GM18861 (cell line): Measurements from ENCODE around the gene SAMD8.

Experiments used
- ATAC-seq: cut with Tn5 transposase; IDR thresholded peaks from one replicate; pipeline ENCODE4 v1.9.1; 2021; ENCODE audit not compliant: unreplicated experiment

SAMD8 gene

DNA sequence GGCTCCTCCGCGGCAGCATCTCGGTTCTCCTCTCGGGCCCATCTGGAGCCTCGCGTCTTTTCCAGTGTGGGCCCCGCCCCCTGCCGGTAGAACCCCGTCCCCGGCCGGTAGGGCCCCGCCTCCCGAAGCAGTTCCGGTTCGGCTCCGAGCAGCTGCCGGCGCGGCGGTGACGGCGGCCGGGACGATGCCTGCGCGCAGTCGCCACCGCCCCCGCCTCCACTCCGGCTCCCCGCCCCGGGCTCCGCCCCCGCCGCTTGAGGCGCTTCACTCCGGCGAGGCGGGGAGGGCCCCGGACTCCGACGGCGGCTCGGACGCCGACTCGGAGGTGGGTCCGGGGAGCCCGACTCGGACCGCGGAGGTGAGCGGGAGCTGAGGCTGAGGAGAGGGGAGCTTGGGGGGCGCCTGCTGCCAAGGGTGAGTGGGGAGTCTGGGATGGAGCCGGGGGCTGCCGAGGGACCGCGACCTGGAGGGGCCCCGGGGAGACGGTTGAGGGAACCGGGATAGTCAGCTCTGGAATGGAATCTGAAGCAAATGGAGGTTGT is at the start of gene SAMD8:
Gene SAMD8 (plus strand): TSS at position 292 of the 542 bp plus-strand sequence. CDS start 38,873 bp downstream, outside the sequence.
- ATAC-seq = peak; percentile 79

DNA sequence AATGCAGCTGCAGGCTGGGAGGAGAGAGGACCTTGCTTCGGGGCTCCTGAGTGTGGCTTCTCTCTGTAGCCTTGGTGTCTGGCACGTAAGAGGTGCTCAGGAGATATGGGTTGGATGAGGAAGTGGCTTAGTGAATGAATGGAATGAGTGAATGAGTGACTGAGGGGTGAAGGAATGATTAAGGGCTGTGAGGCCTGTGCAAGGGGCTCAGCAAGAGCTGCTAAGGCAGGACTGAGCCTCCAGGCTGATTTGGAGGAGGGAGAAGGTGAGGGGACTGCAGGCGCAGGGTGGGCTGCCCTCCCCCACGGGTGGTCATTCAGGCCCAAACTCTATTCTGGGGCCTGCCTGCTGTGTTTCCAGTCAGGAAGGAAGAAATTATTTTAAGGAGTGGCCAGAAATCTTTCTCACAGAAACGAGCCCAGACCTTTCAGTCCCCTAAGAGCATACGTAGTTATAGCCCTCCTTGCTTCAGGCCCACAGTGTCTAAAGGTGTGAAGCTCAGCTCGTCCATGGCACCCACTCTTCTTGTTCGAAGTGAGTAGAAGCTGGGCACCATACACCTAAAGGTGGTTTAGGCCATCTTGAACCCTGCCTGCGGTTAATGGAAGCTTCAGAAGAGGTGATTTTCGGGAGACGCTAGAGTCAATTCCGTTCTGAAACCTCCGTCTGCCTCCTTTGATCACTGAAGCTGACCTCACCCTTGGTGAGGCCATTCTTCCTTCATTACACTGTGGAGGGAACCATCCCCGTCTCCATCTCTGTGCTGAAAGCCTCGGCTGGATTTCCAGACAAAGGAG is 49.5 kb upstream of the SAMD8 start:
- ATAC-seq = no peak

DNA sequence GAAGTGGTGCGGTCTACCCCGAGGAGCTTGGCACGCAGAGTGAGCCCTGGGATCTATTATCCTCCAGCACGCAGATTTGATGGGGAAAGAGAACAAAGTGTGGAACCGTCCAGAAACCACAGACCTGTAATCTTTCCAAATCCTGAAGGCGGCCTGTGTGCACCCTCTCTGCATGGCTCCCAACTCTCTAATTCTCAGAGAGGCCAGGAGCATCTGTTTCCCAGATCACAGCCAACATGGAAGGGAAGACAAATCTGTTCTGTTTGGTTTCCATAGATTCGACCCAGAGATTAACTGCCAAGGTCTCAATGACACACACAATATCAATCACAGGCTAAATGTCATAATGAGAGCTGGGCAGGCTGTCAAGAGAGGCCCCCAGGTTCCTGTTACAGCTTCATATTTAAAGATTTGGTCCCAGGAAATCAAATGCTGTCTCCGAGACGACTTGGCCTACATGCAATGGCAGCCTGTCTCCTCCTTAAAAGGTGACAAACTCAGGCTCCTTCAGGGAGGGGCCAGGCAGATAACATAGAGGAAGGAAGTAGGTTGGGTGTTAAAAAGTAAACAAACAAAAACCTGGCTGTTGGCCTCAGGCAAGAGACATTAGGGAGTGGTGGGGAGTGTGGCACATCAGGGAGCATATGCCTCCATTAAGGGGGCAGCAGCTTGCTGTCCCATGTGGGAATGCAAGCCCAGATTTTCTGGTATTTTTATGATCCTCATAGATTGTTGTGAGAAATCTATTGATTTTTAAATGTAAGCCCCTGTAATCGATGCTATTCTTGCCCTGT is 48.8 kb upstream of the SAMD8 start:
- no peak for ATAC-seq

DNA sequence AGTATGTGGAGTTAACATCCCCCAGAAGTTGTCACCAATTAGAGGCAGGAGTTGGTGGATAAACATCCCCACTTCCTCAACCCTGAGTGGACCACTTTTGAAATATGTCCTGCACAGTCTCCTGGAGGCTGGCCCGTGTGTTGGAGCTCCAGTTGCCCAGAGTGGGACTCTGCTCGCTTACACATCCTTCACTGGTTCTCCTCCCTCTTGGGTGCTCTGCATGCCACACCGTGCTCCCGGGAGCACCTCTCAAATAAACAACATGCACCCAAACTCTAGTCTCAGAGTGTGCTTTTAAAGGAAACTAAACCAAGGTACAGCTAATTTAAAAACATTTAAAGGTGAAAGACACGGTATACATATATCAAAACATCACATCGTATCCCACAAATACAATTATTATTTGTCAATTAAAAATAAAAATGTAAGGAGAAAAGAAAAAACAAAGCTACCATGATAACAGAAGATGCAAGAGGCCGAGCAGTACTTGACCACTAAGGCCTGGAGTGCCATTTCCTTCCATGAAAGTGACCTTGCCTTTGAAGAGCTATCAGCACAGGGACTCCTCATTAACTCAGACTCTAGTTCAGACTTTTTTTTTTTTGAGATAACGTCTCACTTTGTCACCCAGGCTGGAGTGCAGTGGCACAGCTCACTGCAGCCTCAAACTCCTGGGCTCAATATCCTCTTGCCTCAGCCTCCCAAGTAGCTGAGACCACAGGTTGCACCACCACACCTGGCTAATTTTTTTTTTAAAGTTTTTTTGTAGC is 47.8 kb upstream of the SAMD8 start:
- no peak for ATAC-seq

DNA sequence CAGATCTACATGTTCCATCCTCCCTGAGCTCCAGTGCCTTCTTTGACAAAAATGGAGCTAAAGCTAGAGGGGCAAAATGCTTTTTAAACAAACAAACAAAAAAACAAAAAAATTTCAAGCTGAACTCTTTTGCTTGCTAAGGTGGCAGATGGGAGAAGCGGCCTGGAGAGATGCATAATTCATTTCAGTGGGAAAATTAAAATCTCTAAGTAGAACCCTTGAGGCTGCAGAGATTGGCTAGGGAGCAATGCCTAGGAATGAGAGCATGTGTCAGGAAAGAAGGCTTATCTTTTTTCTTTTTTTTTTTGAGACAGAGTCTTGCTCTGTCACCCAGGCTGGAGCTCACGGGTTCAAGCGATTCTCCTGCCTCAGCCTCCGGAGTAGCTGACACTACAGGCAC is 46.4 kb upstream of the SAMD8 start:
- no peak for ATAC-seq

DNA sequence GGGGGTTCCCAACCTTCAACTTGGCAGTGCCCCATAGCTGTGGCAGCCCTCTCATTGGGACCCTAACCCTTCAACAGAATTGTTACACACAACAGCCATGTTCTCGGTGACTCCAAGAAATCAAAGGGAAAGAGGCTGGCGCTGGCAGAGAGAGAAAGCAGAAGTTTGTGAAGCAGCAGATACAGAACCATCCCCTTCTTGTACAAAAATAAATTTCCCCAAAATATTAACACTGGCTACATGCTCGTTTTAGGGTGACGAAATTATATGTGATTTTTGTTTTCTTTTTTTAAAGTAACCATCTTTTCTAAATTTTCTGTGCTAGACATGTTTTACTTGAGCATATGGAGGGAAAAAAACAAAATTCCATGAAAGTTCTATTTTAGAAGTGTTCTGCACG is 45.2 kb upstream of the SAMD8 start:
- ATAC-seq = no peak

DNA sequence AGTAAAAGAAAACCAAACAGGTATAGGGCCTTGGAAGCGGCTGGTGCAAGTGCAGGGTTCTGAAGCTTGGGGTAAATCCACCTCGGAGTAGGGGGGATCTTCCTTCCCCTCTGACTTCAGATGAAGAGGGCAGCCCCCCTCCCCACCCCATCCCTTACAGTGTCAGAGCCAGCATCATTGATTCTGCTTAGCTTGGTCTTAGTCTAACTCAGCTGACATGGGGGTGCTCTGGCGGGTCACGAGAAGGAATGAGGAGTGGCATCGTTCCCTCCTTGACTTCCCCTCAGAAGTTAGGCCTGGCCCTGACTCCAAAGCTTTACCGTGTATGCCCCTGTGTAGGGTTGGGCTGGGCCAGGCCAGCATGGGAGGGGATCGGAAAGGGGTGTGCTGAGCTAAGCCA is 44.2 kb upstream of the SAMD8 start:
- ATAC-seq = no peak

DNA sequence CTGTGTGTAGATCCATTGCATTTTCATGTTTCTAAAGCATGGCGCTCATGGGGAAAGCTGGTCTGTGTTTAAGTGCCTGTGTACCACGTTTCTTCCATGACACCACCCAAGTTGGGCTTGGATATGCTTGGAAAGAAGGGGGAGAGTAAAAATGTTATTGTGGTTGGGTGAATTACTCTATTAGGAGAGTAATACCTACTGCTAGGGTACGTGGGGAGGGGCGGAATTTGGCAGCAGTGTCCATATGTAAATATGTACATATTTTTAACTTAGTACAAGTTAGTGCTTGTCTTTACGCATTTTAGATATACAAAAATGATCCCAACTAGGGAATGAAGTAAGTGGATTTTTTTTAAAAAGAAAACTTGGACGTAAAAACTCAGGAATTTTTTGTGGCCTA is 42.9 kb upstream of the SAMD8 start:
- ATAC-seq = no peak

DNA sequence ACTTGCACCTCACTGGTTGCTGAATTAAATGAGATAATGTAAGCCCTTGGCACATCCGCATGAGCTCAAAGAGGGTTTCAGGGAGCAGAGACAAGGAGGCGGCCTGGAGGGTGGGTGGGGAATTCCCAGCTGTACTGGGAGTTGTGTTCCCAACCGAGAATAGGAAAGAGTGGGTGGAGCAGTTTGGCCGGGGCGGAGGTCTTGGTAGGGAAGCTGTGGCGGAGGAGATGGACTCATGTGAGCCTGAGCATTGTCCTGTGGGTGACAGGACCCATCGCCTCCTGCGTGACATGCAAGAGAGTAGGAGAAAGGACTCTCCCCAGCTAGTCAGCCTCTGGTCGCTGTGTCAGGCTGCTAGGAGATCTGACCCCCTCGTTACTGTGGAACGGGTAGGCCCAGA is 41.0 kb upstream of the SAMD8 start:
- ATAC-seq = no peak

DNA sequence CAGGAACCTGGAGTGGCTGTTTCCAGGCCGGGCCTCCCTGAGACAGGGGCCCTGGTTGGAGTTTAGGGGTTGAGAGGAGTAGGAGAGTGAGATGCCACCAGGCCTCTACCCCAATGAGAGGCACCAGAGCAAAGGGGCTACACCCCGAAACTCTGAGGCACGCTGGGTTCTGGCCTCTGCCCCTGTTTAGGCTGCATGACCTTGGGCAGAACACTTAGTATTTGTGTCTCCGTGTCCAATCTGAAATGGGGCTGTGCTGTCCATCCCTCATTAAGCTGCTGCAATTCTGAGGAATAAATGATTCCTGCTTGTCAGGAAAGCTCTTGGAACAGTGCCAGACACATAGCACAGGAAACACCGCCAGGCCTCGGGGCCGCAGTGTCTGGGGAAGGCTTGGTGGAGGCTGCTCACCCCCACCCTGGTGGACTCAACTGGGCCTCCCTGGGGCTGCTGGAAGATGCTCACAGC is 40.5 kb upstream of the SAMD8 start:
- no peak for ATAC-seq

DNA sequence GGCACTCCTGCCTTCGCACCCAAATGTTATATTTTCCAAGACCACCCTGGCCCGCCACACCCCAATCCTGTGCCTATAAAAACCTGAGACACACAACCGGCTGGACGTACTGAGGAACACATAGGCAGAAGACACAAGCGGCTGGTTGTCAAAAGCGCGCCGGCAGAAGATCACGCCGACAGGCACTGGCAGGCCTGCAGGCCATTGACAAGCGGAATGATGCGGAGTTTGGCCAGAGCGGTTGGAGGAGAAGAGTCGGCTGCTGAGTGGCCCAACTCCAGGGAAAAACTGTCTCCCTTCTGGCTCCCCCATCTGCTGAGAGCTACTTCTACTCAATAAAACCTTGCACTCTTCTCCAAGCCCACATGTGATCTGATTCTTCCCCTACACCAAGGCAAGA is 39.7 kb upstream of the SAMD8 start:
- ATAC-seq = no peak

DNA sequence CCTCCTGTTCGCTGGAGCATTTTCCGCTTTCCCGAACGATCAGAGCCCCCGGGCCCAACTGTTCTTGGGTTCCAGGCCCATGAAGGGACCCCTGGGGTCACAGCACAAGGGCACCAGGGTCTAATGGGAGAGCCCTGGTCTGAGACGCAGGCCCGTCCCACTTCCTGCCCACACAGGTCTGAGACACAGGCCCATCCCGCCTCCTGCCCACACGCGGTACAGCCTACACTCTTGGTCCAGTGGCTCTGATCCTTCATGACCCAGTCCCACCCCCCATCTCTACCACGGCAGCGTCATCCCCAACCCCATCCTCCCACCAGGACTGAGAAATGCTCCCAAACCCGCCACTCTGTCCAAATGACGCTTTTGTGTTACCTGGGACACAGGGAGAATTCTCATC is 38.7 kb upstream of the SAMD8 start:
- ATAC-seq = no peak

DNA sequence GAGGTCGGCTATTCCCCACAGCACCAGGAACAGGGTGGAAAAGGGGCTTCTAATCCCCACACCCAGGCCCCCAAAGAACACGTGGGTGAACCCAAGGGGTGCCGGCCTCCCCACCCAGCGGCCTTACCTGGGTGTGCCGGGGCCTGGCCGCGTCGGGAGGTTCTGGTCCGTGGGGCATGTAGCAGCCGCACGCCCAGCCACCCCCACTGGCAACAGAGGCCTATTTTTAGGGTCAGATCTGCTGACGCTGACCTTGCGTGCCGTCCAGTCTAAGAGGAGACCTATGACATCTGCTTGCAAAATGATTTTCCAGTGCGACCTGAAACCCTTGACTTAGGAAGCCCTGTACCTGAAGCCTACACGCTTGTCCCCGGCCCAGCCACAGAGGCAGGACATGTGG is 38.0 kb upstream of the SAMD8 start:
- ATAC-seq = no peak

DNA sequence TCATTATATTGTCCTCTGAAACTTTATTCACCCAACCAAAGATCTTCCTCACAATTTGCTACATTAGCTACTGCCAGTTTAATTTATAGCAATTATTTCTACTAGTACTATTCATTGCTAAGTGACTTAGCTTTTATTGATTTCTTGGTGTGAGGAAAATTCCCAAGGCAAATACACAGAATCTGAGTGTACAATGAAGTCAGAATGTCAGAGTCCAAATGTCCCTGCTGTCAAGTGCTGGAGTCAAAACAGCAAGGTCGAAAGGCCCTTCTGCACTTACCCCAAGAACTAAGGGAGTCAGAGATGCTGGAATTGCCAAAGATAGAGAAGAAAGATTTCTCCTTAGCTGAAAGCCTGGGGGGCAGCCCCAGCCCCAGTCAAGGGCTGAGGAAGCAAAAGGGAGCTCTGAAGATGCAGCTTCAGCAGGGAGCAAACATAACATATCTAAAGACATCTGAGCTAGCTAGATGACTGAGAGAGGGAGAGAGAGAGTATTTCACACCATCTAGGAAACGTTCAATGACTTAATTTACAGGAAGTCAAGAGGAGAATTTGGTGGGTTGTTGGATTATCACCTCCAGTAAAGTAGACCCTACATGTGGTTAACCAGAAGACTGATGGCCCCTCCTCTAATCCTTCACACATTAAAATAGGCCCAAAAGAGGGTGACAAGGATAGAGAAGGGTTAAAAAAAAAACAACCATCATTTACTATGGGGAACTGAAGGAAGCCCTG is 36.6 kb upstream of the SAMD8 start:
- no peak for ATAC-seq

DNA sequence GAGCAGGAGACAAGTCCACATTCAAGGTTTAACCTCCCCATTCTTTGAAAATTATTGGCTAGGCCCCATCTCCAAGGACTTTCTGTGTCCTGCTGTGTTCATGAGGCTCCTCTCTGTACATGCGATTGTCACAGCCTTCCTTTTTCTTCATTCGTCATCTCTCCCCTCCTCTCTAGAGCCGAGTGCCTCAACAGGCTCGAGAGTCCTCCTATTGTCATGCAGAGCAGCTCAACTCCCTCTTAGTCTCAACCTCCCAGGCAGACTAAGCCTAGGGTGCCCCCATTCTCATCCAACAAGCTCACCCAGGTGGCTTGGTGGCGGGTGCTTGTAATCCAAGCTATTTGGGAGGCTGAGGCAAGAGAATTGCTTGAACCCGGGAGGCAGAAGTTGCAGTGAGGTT is 35.1 kb upstream of the SAMD8 start:
- no peak for ATAC-seq

DNA sequence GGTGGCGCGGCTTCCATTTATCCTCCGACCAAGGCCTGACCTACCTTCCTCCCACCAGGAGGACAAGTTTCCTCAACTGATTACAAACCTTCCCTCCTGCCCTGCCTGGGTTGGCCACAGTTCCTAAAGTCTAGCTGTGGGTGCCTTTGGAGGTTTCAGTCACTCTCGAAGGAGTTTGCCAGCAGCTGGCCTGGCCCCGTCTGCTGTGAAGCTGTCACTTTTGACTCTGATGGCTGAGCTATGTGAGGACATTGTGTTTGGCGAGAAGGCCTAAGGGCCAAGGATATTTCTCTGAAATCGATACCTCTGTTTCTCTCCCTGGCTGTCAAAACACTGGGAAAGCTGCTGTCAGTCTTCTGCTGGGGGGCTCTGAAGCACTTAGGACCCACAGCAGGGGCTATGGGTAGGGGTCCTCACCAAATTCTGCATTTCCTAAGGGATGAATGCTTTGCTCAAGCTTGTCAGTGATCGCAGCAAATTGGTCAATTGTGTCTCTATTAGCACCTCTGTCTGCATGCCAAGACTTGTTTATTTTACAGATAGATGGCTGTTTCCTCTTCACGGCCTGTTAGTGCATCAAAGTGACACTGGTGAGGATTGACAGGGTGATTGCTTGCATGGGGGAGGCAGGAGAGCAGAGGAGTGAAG is 31.9 kb upstream of the SAMD8 start:
- no peak for ATAC-seq

DNA sequence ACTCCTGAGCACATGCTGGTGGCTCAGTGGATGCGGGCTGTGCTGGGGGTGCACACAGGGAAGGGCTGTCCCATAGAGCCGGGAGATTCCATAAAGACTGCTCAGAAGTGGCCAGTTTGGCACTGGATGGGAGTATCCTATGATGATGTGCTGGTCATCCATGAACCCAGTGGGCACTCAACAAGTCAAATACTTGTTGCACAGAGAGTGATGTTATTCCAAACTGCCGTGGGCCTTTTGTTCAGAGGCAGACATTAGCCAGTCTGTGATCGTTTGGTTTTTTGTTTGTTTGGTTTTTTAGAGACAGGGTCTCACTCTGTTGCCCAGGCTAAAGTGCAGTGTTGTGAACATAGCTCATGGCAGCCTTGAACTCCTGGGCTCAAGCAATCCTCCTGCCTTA is 30.9 kb upstream of the SAMD8 start:
- no peak for ATAC-seq

DNA sequence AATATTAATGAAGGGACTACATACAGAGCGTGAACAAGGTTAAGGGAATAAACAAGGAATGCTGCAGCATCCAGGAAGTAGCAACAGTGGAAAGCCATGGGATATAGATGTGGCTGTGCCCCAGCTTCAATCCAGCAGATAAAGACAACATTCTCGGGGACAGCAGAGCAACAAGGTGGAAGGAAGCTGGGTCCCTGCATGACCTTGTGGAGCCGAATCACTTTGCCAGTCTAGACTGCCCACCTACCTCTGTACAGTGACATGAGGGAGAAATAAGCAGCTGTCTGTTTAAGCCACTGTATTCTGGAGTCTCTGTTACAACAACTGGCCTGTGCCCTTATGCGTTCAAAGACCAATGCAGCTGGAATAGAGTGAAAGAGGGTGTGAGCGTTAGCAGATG is 30.1 kb upstream of the SAMD8 start:
- ATAC-seq = no peak

DNA sequence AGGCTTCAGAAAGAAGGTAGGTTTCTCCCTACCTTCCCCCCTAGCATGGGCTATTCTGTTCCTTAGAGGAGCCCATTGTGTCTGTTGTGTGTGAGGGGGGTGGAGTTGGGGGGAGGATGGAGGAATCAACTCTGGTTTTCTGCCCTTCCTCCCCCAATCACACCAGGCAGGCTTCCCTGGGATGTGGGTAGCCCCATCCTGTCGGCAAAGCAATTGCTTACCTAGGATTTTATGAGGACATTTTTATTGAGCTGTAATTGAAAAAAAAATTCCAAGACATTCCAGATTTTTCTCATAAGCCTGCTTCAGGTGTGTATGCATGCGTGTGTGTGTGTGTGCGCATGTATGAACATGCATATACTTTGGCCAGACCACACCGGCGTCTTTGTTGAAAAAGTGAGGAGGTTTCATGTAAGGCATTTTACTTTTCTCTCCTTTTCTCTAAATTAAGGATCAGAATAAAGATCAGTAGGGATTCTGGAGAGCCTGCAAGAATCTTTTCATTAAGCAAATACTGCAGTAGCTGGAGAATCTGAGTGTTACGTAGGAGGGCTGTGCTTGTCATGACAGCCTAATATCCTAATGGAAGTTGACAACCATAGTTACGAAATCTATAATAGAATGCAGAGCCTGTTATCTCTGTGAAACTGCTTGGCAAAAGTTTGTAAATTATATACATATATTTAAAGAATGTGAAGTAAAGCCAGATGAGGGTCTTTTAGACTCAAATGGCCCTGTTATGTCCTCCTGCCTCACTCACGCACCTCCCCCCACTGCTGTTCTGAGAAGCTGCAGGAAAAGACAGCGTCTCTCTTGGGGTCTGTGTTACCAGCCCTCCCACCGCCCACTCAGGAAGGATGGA is 27.3 kb upstream of the SAMD8 start:
- no peak for ATAC-seq
